Endothelial cell of umbilical vein (primary cell): ENCODE results near the gene TEX19.

Source experiments
- CTCF ChIP-seq, 2 donors: IDR thresholded peaks; 1 replicate in 1 of 2; 2 replicates in 1 of 2; pipeline ENCODE4 v1.5.1; 2011; ENCODE audit warnings: low read length in 2 of 2, mild to moderate bottlenecking in 2 of 2, moderate library complexity in 2 of 2, control low read depth in 1 of 2, inconsistent platforms in 1 of 2, low read depth in 1 of 2; ENCODE audit not compliant: insufficient read depth in 1 of 2; ENCODE audit errors: extremely low read depth in 1 of 2
- POLR2A ChIP-seq: IDR thresholded peaks from 2 replicates; pipeline ENCODE4 v1.6.1; 2012; ENCODE audit warnings: low read depth, mild to moderate bottlenecking, control low read depth, low read length

GRCh38 chr17:82410014-82410716, 51.1 kb downstream of the TEX19 start:
- TF ChIP-seq CTCF (IDR thresholded peaks at IDR 0.05; ENCODE audit: extremely low read depth in 1 of 2, insufficient read depth in 1 of 2, low read depth in 1 of 2, low read length in 2 of 2) (no peak), POLR2A (no peak)
